Ishikawa (cell line): ENCODE data around the gene MAP3K5.

ENCODE experiments used
- EP300 ChIP-seq: IDR thresholded peaks from 2 replicates; pipeline ENCODE4 v1.6.1; 2012; ENCODE audit warnings: borderline replicate concordance
- FOXM1 ChIP-seq: IDR thresholded peaks from 2 replicates; pipeline ENCODE4 v1.6.1; 2012; ENCODE audit warnings: low read depth, borderline replicate concordance
- MAX ChIP-seq: IDR thresholded peaks from 2 replicates; pipeline ENCODE4 v1.6.1; 2012
- TAF1 ChIP-seq: IDR thresholded peaks from 2 replicates; pipeline ENCODE4 v1.6.1; 2012; ENCODE audit warnings: low read depth, mild to moderate bottlenecking

GRCh38 chr6:136798044-136798443, 5.8 kb upstream of the MAP3K5 start:
- TF ChIP-seq FOXM1 (no peak), EP300 (no peak), TAF1 (no peak), MAX (no peak)
